NCI-H187 treated with DMSO at 0.1 percent for 48 hours (cell line): Measurements from ENCODE around the gene OAF.

Experiments
- DNase-seq: peaks from one replicate; lab custom pipeline; 2025; lab: John Stamatoyannopoulos, UW

Gene OAF

DNA sequence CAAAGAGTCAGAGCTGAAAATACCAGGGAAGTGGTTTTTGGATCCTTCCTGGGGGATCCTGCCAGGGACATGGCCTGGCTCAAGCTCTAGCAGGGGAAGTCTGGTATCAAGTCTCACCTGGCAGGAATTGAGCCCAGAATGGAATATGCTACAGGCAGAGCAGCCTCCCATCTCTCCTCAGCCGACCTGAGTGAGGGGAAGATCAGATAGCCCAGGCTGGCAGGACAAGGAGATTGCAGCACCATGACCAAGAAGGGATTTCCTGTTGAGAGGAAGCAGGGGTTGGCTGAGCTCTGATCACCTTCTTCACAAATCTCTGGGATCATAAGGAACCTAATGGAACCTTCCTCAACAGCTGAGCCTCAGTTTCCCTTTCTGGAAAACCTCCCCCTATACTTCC is 13.0 kb downstream of the OAF start:
- DNase-seq: no peak

DNA sequence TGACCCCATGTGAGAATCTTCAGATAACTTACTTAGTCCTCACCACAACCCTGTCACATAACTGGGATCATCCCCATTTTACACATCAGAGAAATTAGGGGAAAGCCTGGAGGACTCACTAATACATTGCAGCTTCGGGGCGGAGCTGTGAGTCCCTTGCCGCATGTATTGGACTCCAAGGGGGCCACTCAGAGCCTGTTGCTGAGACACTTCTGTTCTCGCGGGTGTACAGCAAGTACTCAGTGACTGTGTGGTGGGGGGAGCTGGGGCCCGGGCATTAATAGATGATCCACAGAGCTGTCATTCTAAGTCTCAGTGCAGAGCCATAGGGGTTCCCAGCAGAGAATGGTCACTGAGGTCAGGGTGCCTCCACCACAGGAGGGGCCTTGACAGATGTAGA is 13.5 kb downstream of the OAF start:
- no peak for DNase-seq

DNA sequence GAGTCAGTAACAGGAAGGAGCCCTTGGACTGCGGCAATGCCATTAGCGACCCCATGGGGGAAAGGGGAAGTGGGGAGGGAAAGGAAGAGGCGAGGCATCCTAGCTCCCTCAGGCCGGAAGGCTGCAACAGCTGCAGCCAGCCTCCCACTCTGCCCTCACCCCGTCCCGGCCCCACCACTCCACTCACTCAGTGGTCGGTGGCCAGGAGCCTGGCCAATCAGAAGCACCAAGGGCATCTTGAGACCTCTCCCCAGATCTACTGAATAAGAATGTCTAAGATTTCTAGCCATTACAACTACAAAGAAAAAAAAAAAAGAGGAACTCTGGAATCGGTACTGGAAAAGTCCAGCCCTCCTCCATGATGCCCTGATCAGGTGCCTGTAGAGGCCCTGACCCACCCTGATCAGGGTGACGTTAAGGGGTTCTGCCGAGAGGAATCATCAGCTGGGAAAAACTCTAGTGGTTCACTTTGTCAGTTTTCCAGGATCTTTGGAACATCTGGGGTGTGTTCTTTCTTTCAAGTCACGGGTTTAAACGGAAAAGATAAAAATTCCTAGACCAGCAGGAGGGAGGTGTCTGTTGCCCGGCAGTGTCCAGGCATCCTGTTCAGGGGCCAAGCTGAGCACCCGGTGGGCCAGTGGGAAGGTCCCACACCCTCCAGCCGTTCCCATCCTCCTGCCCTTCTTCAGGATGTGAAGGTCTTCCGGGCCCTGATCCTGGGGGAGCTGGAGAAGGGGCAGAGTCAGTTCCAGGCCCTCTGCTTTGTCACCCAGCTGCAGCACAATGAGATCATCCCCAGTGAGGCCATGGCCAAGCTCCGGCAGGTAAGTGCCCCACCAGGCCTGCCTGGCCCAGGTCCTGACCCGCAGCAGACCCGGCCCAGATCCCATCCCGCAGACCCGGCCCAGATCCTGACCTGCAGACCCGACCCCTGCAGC is 14.4 kb downstream of the OAF start:
- DNase-seq: no peak

GRCh38 chr11:120226242-120226641 is 15.4 kb downstream of the OAF start:
- no peak for DNase-seq

- no peak for DNase-seq
Observed at GRCh38 chr11:120226714-120227113, 15.9 kb downstream of the OAF start.

DNA sequence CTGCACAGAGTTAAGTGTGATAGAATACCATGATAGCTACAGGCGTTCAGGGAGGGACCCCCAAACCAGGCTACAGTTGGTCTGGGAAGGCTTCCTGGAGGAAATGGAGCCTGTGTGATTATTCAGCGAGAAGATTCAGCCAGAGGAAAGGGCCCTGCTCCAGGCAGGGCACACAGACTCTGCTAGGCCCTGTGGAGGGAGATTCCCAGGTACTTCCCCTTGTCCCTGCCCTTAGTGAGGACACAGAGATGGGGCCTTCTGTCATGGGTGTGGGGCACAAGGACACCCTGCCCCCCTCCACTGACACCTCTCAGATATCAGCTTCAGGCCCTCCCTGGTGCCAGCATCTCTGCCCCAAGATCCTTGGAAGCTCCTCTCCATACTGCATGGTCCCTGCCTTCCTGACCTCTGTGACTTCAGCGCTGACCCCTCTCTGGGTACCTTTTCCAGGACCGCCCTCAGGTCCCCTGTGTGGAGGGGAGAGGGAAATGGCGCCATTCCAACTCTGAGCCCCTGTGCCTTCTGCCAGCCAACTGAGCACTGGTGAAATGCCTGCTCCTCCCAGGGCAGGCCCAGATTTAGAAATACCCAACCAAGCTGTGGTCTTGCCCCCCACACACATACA is 16.5 kb downstream of the OAF start:
- DNase-seq: no peak

DNA sequence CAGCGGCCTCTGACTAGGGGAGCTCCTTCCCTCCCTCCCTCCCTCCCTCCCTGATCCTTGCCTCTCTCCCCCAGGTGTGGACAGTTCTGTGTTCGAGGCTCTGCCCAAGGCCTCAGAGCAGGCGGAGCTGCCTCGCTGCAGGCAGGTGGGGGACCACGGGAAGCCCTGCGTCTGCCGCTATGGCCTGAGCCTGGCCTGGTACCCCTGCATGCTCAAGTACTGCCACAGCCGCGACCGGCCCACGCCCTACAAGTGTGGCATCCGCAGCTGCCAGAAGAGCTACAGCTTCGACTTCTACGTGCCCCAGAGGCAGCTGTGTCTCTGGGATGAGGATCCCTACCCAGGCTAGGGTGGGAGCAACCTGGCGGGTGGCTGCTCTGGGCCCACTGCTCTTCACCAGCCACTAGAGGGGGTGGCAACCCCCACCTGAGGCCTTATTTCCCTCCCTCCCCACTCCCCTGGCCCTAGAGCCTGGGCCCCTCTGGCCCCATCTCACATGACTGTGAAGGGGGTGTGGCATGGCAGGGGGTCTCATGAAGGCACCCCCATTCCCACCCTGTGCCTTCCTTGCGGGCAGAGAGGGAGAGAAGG is 18.1 kb downstream of the OAF start:
- DNase-seq: no peak

GRCh38 chr11:120229451-120230424 is 18.9 kb downstream of the OAF start:
- no peak for DNase-seq

DNA sequence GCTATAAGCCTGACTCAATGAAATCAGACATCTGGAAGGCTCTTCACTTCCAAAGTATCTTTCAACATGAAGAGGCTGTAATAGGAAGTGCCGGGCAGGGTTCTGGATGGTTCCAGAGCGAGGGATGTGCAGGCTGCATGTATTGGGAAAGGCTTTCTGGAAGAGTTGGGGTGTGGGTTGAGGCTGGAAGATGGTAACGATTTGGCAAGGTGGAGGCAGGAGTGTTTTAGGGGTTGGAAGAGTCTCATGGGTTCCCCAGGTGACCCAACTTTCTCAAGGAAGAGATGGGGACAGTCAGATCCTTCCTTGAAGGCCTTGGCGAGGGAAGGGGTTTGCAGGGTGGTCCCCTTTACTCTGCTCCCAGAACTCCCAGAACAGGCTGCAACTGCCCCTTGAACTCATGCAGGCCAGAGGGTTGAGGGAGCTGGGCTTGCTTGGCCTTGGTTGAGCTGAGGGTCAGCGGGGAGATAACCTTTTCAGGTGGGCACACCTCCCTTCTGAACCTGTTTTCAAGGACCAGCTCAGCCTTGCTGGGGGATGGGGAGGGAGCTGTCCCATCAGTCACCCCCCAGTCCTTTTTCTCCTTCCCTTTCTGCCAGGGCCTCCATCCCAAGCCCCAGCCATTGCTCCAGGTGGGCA is 19.7 kb downstream of the OAF start:
- no peak for DNase-seq

DNA sequence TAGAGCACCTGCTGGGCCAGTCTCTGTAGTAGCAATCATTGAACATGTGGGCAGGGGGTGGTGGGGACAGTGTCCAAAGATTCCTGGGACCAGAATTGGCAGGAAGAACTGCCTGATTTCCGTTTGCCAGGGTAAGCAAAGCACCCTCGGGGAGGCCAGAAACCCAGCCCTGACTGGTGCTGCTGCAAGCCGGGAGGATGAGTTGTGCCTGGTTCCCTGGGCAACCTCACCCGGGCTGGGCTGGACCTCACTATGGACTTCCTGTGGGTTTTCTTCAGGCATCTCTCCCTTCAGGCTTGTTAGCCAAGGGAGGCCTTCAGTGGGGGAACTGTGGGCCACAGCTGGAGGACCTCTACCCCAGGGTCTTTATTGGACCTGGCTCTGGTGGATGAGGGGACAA is 21.1 kb downstream of the OAF start:
- DNase-seq: no peak

GRCh38 chr11:120233207-120233803 is 22.5 kb downstream of the OAF start:
- no peak for DNase-seq

DNA sequence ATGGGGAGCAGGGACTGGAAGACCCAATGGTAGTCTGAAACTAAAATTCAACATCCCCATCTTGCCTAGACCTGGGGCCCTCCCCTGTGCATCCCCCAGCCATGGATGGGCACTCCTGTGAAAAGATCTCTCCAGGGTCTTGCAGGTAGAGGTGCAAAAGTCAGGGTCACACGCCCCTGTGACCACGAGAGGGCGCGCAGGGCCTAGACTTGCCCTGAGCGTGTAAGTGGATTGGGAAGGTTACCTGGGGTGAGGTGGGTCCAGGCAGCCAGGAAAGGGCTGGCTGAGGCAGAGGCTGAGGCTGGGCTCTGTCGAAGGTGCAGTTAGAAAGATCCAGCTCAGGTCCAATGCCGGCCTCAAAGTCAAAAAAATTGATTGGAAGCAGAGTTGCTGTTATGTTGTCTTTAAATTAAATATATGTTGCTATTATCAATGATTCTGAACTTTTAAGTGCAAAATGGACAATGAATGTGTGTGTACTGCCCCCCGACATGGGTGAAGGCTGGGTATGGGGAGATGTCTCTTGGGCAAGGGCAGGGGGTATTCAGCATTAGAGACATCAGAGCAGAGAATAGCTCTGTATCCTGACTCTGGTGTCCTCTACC is 24.3 kb downstream of the OAF start:
- DNase-seq: peak; percentile 14

DNA sequence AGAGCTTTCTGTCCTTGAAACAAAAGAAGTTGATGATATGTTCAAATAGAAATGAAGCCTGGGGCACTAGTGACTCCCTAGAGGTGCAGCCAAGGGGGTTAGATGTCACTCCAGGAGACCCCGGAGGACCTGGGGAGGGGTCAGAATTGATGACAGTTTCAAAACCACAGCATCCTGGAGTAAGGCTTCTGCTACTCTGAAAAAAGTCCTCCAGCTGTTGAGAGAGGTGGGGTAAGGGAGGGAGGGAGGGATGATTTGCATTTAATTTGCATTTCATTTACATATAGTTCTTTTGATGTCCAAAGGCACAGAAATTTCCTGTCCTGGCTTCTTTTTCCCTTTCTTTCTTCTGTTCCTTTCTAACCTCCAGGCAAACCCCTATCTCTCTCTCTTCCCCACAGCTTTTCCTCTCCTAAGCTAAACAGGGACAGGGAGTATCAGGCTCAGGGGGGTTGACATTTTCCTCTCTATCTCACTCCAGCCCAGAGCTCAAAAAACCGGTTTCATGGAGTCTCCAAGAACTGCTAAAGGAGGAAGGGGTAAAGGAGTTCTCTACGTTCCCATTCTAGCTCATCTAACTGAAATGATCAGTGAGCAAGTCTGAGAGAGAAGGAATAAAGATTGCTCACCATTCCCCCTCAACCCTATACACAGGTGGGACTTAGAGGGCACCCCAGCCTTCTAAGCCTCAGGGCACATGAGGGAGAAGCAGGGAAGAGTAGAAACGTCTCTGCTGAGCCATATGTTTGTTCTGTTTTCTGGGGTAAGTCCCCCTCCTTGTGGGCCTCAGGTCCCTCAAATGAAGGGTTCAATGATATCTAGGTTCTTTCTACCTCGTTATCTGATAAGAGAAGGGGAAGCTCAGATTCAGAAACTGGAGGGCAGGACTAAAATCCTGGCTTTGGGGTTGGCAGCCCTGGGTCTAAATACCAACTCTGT is 25.6 kb downstream of the OAF start:
- no peak for DNase-seq

DNA sequence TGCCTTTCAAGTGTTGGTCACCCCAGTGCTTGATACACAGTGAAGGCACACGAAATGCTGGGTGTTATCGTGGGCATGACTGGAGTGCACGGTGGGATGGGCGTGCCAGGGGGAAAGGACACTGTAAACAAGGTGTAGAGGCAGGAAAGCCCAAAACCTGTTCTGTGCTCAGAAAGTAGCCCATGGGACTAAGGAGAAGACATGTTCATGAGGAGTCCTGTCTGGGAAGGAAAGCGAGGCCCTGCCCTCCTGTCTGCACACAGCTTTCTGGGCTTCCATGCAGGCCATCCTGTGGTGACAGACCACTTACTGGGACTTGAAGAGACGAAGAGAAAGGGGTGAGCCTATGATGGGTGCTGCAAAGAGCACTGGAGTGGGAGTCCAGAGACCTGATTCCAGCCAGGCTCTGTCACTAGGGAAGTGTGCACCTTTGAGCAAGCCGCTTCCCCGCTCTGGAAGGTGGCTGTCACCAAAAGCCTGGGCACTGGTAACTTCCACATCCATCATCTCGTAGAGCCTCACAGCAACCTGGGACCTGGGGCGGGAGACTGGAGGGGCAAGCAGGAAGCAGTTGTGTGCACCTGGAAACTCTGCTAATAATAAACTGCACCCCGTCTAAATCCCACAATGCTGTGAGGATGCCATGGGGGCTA is 28.3 kb downstream of the OAF start:
- no peak for DNase-seq

GRCh38 chr11:120239713-120240640 is 29.1 kb downstream of the OAF start, which contains the start of gene POU2F3:
Gene POU2F3 (plus strand): TSS chr11:120240140. CDS start chr11:120240344, 204 bp downstream.
- DNase-seq: no peak

DNA sequence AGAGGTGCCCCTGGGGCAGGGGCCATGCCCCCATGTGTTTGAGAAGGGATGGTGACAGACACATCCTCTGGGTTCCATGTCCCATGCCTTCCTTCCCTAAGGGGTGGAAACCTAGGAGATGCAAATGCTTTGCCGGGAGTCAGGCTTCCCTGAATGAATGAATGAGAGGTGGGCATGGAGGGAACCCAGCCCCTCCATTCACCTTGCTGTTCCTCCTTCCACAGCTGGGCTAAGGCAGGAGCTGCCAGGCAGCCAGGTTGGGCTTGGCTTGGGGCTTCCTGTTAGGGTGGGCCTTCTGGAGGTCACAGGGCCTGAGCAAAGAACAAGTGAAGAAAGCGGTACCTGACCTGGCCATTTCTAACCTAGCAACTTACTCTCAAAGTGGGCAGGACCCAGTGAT is 30.0 kb downstream of the OAF start:
- DNase-seq: no peak

DNA sequence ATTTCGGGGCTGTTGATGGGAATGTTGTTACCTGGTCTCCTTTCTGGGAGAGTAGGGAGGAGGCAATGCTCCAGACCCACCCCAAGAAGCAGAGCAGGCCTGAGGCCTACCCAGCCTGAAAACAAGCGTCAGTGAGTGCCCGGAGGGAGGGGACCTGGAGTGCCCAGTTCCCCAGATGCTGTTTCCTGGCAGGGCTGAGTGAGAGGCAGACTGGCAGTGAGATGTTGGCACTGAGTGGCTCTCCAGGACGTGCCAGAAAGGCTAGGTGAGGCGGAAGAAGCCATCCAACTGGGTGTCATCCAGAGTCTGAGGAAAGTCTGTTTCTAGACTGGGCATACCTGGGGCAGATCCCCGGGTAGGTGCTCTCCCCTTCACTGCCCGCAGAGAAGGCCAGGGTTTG is 30.4 kb downstream of the OAF start:
- no peak for DNase-seq

- no peak for DNase-seq
Observed at GRCh38 chr11:120243221-120243620, 32.4 kb downstream of the OAF start.
